Fibroblast of skin of abdomen (primary cell): ENCODE results near the gene SPON1. TPM values are rescaled to one million over a fixed set of nuclear protein-coding genes. Genes with fewer than 3 reads are reported as not detected.
A peak's percentile ranks its signal among the peaks of the same experiment; 100 is the strongest.
"Not testable (repeated sequence)": the region's sequence is repeated elsewhere in the genome, so short reads cannot be mapped to it uniquely, and the experiment has no call there.

Source experiments
- DNase-seq: peaks from one replicate; pipeline ENCODE4 v3.0.0-alpha.2; 2013
- polyA plus RNA-seq, 2 experiments: library from polyadenylated mRNA; unstranded; fragments of 120-200 nt; gene quantifications; one replicate each; pipeline ENCODE4 v1.2.1, GENCODE V29; 2013; ENCODE audit not compliant: insufficient read length in 2 of 2

The SPON1 gene
- 1.3 TPM for polyA plus RNA-seq (2013, experiment 1 of 2; ENCODE audit: insufficient read length)
- polyA plus RNA-seq (2013, experiment 2 of 2; ENCODE audit: insufficient read length), result 1.4 TPM

GRCh38 chr11:13962562-13963168 is at the start of gene SPON1:
SPON1 (plus strand) TSS chr11:13962723; CDS start chr11:13962905, 182 bp downstream.
- peak; percentile 23 for DNase-seq

- DNase-seq, result no peak
Measured at GRCh38 chr11:13917264-13917663, 45.3 kb upstream of the SPON1 start.

GRCh38 chr11:13917904-13918303 is 44.6 kb upstream of the SPON1 start:
- no peak for DNase-seq

GRCh38 chr11:13920756-13921155 is 41.8 kb upstream of the SPON1 start:
- no peak for DNase-seq

- no peak for DNase-seq
Measured at GRCh38 chr11:13921545-13921944, 41.0 kb upstream of the SPON1 start.

GRCh38 chr11:13923182-13923581 is 39.3 kb upstream of the SPON1 start:
- DNase-seq, result no peak

- no peak for DNase-seq
Measured at GRCh38 chr11:13923716-13924650, 38.5 kb upstream of the SPON1 start.

- DNase-seq, result no peak
Measured at GRCh38 chr11:13924801-13925327, 37.7 kb upstream of the SPON1 start.

- not testable (repeated sequence) for DNase-seq
Measured at GRCh38 chr11:13926366-13926765, 36.2 kb upstream of the SPON1 start.

- no peak for DNase-seq
Measured at GRCh38 chr11:13926981-13927380, 35.5 kb upstream of the SPON1 start.

- DNase-seq, result no peak
Measured at GRCh38 chr11:13927481-13927880, 35.0 kb upstream of the SPON1 start.

GRCh38 chr11:13928566-13929251 is 33.8 kb upstream of the SPON1 start:
- DNase-seq, result peak; percentile 47

- no peak for DNase-seq
Measured at GRCh38 chr11:13929395-13929891, 33.1 kb upstream of the SPON1 start.

- DNase-seq, result no peak
Measured at GRCh38 chr11:13931356-13931755, 31.2 kb upstream of the SPON1 start.

GRCh38 chr11:13937154-13937553 is 25.4 kb upstream of the SPON1 start:
- not testable (repeated sequence) for DNase-seq

GRCh38 chr11:13938829-13939228 is 23.7 kb upstream of the SPON1 start:
- DNase-seq, result not testable (repeated sequence)

- peak; percentile 13 for DNase-seq
Measured at GRCh38 chr11:13939961-13940906, 22.3 kb upstream of the SPON1 start.

GRCh38 chr11:13940907-13941256 is 21.6 kb upstream of the SPON1 start:
- no peak for DNase-seq

GRCh38 chr11:13941775-13942174 is 20.7 kb upstream of the SPON1 start:
- DNase-seq, result no peak

- DNase-seq, result no peak
Measured at GRCh38 chr11:13942378-13942777, 20.1 kb upstream of the SPON1 start.

GRCh38 chr11:13942971-13943381 is 19.5 kb upstream of the SPON1 start:
- DNase-seq, result peak; percentile 32
